Skin epidermis (tissue), 12 donors: ENCODE data around the gene UBE2Q2.
"Not testable (repeated sequence)": the region's sequence is repeated elsewhere in the genome, so short reads cannot be mapped to it uniquely, and the experiment has no call there.

Experiments
- H3K27ac ChIP-seq, 21 experiments: fragments of 200-600 bp; sonication (generic) in 11 of 21; one replicate each; pipeline ENCODE4 v1.5.0; 2020; ENCODE audit warnings: mild to moderate bottlenecking in 3 of 21, inconsistent platforms in 2 of 21, moderate library complexity in 2 of 21
- H3K4me3 ChIP-seq, 7 experiments: fragments of 200-600 bp; sonication (generic) in 2 of 7; one replicate each; pipeline ENCODE4 v1.5.0; 2020; ENCODE audit warnings: inconsistent platforms in 2 of 7, mild to moderate bottlenecking in 2 of 7, moderate library complexity in 1 of 7

Gene UBE2Q2

GRCh38 chr15:75842722-75843677, at the start of gene UBE2Q2:
TSS of gene UBE2Q2 (plus strand) at chr15:75843447. CDS start at chr15:75843667, 220 bp downstream.
- H3K27ac ChIP-seq, result peak within 1 kb of the TSS; percentile 83 to 96 (median 92)

GRCh38 chr15:75796321-75796720, 46.9 kb upstream of the UBE2Q2 start:
- Histone ChIP-seq H3K27ac (no peak overlapping the region), H3K4me3 (no peak overlapping the region)

More at GRCh38 chr15:75842722-75843677, at the start of gene UBE2Q2:
- H3K4me3 ChIP-seq, result peak within 1 kb of the TSS; percentile 69 to 94 (median 88)

- H3K4me3 ChIP-seq, H3K27ac ChIP-seq: not testable (repeated sequence)
These were observed 46.1 kb upstream of the UBE2Q2 start for GRCh38 chr15:75797146-75797545.

- H3K4me3 ChIP-seq, result no peak overlapping the region
These were observed 44.1 kb upstream of the UBE2Q2 start for GRCh38 chr15:75799190-75799589.

GRCh38 chr15:75800409-75800808, 42.8 kb upstream of the UBE2Q2 start:
- H3K4me3 ChIP-seq, H3K27ac ChIP-seq: not testable (repeated sequence)

More at GRCh38 chr15:75799190-75799589, 44.1 kb upstream of the UBE2Q2 start:
- no peak overlapping the region for H3K27ac ChIP-seq

- Histone ChIP-seq H3K4me3 (no peak overlapping the region), H3K27ac (no peak overlapping the region)
These were observed 41.2 kb upstream of the UBE2Q2 start for GRCh38 chr15:75801859-75802593.

GRCh38 chr15:75807486-75807885, 35.8 kb upstream of the UBE2Q2 start:
- H3K4me3 ChIP-seq, result not testable (repeated sequence)

GRCh38 chr15:75808009-75808408, 35.2 kb upstream of the UBE2Q2 start:
- not testable (repeated sequence) for H3K4me3 ChIP-seq

More at GRCh38 chr15:75807486-75807885, 35.8 kb upstream of the UBE2Q2 start:
- H3K27ac ChIP-seq, result not testable (repeated sequence)

GRCh38 chr15:75808563-75808962, 34.7 kb upstream of the UBE2Q2 start:
- no peak overlapping the region for H3K4me3 ChIP-seq
- H3K27ac ChIP-seq, result no peak overlapping the region

More at GRCh38 chr15:75808009-75808408, 35.2 kb upstream of the UBE2Q2 start:
- H3K27ac ChIP-seq, result not testable (repeated sequence)

- Histone ChIP-seq H3K4me3 (no peak overlapping the region), H3K27ac (no peak overlapping the region)
These were observed 33.1 kb upstream of the UBE2Q2 start for GRCh38 chr15:75809986-75810750.

- no peak overlapping the region for H3K27ac ChIP-seq
- no peak overlapping the region for H3K4me3 ChIP-seq
These were observed 32.3 kb upstream of the UBE2Q2 start for GRCh38 chr15:75810874-75811498.

GRCh38 chr15:75811626-75812025, 31.6 kb upstream of the UBE2Q2 start:
- H3K4me3 ChIP-seq, result no peak overlapping the region

GRCh38 chr15:75814794-75815193, 28.5 kb upstream of the UBE2Q2 start:
- Histone ChIP-seq H3K4me3 (no peak overlapping the region), H3K27ac (no peak overlapping the region)

More at GRCh38 chr15:75811626-75812025, 31.6 kb upstream of the UBE2Q2 start:
- no peak overlapping the region for H3K27ac ChIP-seq

GRCh38 chr15:75815811-75816719, 27.2 kb upstream of the UBE2Q2 start:
- Histone ChIP-seq H3K4me3 (no peak overlapping the region), H3K27ac (no peak overlapping the region)

- peak overlapping the region in 6 of 21 experiments; percentile 2 to 58 (median 31) for H3K27ac ChIP-seq
- H3K4me3 ChIP-seq, result peak overlapping the region in 1 of 7 experiments; percentile 12
These were observed 25.9 kb upstream of the UBE2Q2 start for GRCh38 chr15:75817138-75817935.

- Histone ChIP-seq H3K4me3 (no peak overlapping the region), H3K27ac (no peak overlapping the region)
These were observed 23.0 kb upstream of the UBE2Q2 start for GRCh38 chr15:75820206-75820605.

- Histone ChIP-seq H3K4me3 (no peak overlapping the region), H3K27ac (no peak overlapping the region)
These were observed 21.4 kb upstream of the UBE2Q2 start for GRCh38 chr15:75821786-75822345.
